Panc1 (cell line): ENCODE results near the gene KISS1R. TPM values are rescaled to one million over a fixed set of nuclear protein-coding genes. Genes with fewer than 3 reads are reported as not detected.

Source experiments
- total RNA-seq: library from RNA; stranded (reverse); gene quantifications from one replicate; pipeline ENCODE4 v1.2.1, GENCODE V29; 2021; ENCODE audit not compliant: unreplicated experiment

KISS1R gene
- total RNA-seq, 1 experiment from 2014 or later, result 0.92 TPM

Other genes with a start within 250 kb of the KISS1R start
- 32.5 TPM for gene FSTL3, start 240.9 kb upstream of the KISS1R start, total RNA-seq
- not detected for gene PRSS57, start 221.9 kb upstream of the KISS1R start, total RNA-seq
- gene PALM, start 208.4 kb upstream of the KISS1R start, total RNA-seq, result 14.4 TPM
- 5.8 TPM for gene MISP, start 166.2 kb upstream of the KISS1R start, total RNA-seq
- gene PTBP1, start 119.9 kb upstream of the KISS1R start, total RNA-seq, result 515 TPM
- 63.7 TPM for gene PLPPR3, start 95.4 kb upstream of the KISS1R start, total RNA-seq
- 5.8 TPM for gene AZU1, start 89.5 kb upstream of the KISS1R start, total RNA-seq
- gene PRTN3, start 76.3 kb upstream of the KISS1R start, total RNA-seq, result 1.5 TPM
- 0.57 TPM for gene ELANE, start 65.0 kb upstream of the KISS1R start, total RNA-seq
- gene CFD, start 57.7 kb upstream of the KISS1R start, total RNA-seq, result 9.9 TPM
- gene MED16, start 24.1 kb upstream of the KISS1R start, total RNA-seq, result 39.5 TPM
- not detected for gene RNU6-9, start 23.8 kb upstream of the KISS1R start, total RNA-seq
- gene R3HDM4, start 4.1 kb upstream of the KISS1R start, total RNA-seq, result 43.5 TPM
- 28.9 TPM for gene ARID3A, start 8.7 kb downstream of the KISS1R start, total RNA-seq
- gene WDR18, start 67.0 kb downstream of the KISS1R start, total RNA-seq, result 44.0 TPM
- gene GRIN3B, start 83.1 kb downstream of the KISS1R start, total RNA-seq, result 4.6 TPM
- gene TMEM259, start 103.8 kb downstream of the KISS1R start, total RNA-seq, result 193 TPM
- not detected for gene RNU6-2, start 104.2 kb downstream of the KISS1R start, total RNA-seq
- gene CNN2, start 109.3 kb downstream of the KISS1R start, total RNA-seq, result 203 TPM
- 47.5 TPM for gene ABCA7, start 122.8 kb downstream of the KISS1R start, total RNA-seq
- gene ARHGAP45, start 149.8 kb downstream of the KISS1R start, total RNA-seq, result 27.8 TPM
- gene POLR2E, start 178.0 kb downstream of the KISS1R start, total RNA-seq, result 279 TPM
- 577 TPM for gene GPX4, start 186.7 kb downstream of the KISS1R start, total RNA-seq